ENCODE results near the gene TRIM14.

TRIM14 gene

GRCh38 chr9:98142182-98142907, 23.3 kb upstream of the TRIM14 start:
- TF ChIP-seq, protein P1, sequence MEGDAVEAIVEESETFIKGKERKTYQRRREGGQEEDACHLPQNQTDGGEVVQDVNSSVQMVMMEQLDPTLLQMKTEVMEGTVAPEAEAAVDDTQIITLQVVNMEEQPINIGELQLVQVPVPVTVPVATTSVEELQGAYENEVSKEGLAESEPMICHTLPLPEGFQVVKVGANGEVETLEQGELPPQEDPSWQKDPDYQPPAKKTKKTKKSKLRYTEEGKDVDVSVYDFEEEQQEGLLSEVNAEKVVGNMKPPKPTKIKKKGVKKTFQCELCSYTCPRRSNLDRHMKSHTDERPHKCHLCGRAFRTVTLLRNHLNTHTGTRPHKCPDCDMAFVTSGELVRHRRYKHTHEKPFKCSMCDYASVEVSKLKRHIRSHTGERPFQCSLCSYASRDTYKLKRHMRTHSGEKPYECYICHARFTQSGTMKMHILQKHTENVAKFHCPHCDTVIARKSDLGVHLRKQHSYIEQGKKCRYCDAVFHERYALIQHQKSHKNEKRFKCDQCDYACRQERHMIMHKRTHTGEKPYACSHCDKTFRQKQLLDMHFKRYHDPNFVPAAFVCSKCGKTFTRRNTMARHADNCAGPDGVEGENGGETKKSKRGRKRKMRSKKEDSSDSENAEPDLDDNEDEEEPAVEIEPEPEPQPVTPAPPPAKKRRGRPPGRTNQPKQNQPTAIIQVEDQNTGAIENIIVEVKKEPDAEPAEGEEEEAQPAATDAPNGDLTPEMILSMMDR (IDR thresholded peaks at IDR 0.05; ENCODE audit: insufficient read depth, missing control alignments), result no peak
- no peak for DNase-seq (ENCODE audit: insufficient read length, low spot score)
- FAIRE-seq, result no peak

GRCh38 chr9:98140503-98140902, 21.5 kb upstream of the TRIM14 start:
- DNase-seq (ENCODE audit: insufficient read length, low spot score), result no peak
- no peak for FAIRE-seq
- TF ChIP-seq, protein P1 (IDR thresholded peaks at IDR 0.05; ENCODE audit: insufficient read depth, missing control alignments), result no peak

DNA sequence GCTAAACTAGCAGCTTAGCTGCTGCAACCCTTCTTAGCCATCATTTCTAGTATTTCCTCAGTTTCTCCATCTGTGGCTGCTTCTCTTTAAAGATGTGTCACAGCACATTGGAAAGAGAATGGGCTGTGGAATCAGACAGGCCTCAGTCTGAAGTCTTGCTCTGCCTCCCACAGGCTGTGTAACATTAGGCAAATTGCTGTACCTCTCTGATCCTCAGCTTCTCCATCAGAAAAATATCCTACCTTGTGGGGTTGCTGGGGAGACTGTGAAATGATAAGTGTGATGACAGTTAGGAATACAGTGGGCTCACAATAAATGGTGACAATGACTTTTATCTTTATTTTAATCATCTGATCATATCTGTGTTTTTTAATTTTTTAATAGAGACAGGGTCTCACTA, 17.5 kb upstream of the TRIM14 start:
- no peak for FAIRE-seq
- no peak for DNase-seq (ENCODE audit: insufficient read length, low spot score)
- TF ChIP-seq, protein P1 (IDR thresholded peaks at IDR 0.05; ENCODE audit: insufficient read depth, missing control alignments), result no peak

DNA sequence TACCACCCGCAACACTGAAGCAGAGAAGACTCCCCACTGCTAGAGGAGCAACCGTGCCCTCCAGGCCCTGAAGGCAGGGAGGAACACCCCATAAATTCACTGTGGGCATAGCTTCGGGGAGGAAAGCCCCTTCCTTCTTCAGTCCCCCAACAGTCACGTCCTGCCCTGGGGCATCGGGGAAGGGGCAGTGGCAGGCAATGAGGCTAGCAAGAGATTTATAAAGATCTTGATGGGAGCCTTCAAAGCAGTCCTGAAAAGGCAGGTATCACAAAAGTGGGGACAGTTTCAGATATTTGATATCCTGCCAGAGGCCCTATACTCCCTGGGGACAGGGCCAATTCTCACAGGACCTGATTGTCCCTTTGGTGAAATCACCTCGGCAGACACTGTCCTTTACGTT, 16.9 kb upstream of the TRIM14 start:
- no peak for FAIRE-seq
- TF ChIP-seq, protein P1 (IDR thresholded peaks at IDR 0.05; ENCODE audit: insufficient read depth, missing control alignments), result no peak
- DNase-seq (ENCODE audit: insufficient read length, low spot score), result no peak

GRCh38 chr9:98135558-98135934, 16.5 kb upstream of the TRIM14 start:
- TF ChIP-seq, protein P1 (IDR thresholded peaks at IDR 0.05; ENCODE audit: insufficient read depth, missing control alignments), result no peak
- FAIRE-seq, result no peak
- DNase-seq (ENCODE audit: insufficient read length, low spot score), result no peak

DNA sequence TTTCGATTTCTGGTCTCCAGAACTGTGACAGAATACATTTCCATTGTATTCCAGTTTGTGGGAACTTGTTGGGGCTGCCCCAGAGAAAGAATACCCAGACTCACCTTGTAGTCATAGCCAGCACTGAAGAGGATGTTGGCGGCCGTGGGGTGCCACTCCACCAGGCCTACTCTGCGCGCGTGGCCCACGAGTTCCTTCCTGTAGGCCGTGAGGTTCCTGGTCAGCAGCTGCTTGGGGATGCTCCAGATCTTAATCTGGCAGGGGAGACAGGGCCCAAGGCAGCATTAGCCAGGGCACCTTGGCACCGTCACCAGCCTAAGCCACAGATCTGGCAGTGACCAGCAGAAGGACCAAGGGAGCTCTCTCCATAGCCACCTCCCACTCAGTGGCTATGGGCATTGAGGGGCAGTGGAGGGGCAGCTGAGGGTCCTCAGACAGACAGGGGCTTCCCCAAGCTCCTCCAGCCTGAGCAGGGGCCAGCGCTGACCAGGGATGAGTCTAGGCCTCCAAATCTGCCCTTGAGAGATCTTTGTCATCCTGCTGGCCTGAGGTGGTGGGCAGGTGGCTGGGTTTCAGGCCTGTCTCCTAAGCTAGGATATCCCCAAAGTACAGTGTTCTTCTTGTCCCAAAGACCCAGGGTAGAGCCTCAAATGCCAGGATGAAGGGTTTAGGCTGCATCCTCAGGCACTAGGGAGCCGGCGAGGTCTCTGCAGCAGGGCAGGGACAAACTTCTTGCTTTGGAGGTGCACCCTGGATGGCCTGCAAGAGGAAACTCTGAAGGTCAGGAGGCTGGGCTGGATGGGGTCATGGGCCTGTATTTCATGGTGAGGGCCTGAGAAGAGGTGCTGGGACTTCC, 15.9 kb upstream of the TRIM14 start:
- DNase-seq (ENCODE audit: insufficient read length, low spot score), result no peak
- TF ChIP-seq, protein P1 (IDR thresholded peaks at IDR 0.05; ENCODE audit: insufficient read depth, missing control alignments), result no peak
- FAIRE-seq, result no peak
